SKM-1 (cell line): Measurements from ENCODE around the gene TMEM123.
"Not testable (repeated sequence)": the region's sequence is repeated elsewhere in the genome, so short reads cannot be mapped to it uniquely, and the experiment has no call there.

ENCODE experiments used
- DNase-seq: peaks from one replicate; lab custom pipeline; 2025; ENCODE audit not compliant: unreplicated experiment; lab: John Stamatoyannopoulos, UW

The TMEM123 gene

DNA sequence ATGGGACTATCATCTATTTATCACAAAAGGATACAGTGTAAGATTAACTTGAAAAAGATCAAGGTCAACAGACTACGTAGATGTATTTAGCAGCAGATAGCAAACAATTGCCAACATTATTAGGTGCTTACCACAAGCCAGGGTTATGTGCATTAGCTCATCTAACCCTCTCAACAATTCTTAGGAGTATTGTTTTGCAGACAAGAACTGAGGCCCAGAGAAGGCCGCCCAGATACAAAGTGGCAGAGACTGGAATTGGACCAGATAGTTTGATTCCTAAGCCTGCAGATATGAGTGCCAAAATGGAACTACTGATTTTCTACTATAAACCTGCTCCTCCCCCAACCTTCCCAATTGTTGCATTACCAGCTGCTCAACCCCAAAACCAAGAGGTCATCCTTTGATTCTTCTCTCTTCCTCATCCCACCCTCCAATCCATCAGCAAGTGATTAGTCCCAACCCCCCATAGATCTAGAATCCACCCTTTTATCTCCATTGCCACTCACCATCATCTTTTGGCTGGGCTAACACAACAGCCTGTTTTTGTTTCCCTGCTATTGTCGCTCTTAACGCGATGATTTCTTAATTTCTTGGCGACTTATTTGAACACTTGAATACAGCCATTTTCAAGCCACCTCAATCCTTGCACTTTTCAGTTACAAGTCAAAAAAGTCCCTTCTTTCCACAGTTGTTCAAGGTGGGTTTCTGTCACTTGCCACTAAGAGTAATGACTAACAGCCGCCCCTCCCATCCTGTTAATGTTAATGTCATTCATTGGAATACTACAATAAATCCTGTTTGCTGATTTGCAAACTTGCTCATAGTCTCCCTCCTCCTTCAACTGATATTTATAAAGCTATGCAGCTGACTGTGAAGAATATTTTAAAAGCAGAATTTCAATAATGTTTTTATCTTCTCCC is 2.7 kb downstream of the TMEM123 start:
- no peak for DNase-seq

DNA sequence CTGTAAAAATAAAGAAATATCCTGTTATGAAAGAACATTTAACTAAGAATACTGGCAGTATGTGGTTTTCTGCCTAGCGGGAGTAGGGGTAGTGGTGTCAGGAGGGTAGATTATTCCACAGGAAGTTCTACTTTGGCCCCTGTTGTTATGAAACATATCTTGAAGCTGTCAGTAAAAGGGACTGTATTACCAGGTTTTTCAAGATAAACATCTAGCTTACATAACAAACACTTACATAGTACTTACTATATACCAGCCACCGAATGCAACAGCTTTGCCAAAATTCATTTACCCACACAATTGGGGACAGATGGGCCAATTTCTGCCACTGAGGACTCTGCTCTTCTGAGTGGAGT is 3.7 kb downstream of the TMEM123 start:
- peak; percentile 54 for DNase-seq

DNA sequence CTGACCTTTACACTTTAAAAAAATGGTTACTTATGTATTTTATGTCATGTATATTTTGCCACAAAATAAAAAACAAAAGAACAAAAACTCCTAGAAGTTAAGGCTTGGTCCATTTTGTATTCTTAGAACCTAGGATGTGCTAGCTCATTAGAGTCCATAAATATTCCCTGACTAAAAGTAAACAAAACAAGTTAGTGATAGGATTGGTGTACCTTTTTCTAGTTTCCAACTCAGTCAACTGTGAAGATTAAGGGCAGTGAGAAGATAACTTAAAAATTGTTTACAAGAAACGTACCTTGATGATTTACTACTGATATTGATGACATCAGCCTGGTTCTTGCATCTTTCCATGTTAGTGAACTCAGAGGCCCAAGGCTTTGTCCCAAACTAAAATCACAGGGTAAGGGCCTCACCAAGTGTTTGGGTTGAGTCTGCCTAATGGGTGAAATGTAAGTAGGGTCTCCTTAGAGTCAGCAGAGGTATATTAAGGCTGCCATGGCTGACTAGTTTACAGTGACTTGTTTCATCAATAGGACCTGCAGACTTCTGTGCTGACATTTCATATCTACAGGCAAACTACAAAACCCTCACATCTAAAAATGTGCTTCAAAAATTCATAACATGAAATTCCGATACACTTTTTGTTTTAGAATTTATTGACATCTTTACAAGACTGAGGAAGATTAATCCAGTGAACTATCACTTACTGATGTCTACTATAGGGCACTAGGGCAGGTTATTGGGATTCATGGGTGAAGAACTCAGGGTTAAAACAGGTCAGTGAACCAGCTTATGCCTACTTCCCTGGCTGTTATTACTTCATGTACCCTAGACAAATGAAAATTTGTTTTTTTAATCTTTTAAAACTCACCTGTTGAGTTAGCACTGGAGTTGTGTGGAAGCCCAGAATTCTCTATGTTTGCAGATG is 4.4 kb downstream of the TMEM123 start:
- no peak for DNase-seq

DNA sequence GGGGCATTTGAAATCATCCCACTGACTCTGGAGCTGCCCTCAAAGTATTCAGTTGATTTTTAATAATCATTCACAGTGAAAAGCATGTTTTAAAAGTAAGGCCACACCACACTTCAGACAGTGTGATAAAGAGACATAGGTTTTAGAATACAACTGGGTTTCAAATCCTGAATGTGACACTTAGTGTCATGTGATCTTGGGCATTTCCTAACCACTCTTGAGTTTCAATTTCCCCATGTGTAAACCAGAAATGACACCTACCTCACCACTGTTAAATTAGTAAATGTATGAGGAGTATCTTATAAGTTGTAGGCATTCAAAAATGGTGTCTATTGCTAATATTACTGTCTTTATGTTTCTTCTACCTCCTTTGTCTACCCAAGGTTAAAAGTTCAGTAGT is 5.4 kb downstream of the TMEM123 start:
- DNase-seq: no peak

DNA sequence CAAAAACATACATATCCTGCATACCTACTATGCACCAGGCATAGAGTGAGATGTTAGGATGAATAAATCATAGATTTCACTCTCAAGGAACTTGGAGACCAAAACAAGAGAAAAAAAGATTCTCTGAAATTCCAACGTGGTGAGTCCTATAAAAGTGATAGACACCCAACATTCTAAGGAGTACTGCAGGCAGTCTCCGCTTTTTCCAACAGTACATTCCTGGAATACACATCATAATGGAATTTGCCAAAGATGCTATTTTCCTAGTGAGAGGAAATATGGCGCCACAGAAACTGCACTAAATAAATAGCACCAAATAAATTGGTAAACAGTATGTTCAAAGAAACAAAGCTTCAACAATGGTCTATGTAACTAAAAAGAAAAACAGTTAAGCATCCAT is 6.0 kb downstream of the TMEM123 start:
- no peak for DNase-seq

DNA sequence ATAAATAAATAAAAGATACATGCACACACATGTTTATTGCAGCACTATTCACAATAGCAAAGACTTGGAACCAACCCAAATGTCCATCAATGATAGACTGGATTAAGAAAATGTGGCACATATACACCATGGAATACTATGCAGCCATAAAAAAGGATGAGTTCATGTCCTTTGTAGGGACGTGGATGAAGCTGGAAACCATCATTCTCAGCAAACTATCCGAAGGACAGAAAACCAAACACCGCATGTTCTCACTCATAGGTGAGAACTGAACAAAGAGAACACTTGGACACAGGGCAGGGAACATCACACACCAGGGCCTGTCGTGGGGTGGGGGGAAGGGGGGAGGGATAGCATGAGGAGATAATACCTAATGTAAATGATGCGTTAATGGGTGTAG is 7.9 kb downstream of the TMEM123 start:
- not testable (repeated sequence) for DNase-seq

DNA sequence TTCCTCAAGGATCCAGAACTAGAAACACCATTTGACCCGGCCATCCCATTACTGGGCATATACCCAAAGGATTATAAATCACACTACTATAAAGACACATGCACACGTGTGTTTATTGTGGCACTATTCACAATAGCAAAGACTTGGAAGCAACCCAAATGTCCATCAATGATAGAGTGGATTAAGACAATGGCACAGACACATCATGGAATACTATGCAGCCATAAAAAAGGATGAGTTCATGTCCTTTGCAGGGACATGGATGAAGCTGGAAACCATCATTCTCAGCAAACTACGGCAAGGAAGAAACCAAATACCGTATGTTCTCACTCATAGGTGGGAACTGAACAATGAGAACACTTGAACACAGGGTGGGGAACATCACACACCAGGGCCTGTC is 8.4 kb downstream of the TMEM123 start:
- DNase-seq: not testable (repeated sequence)

DNA sequence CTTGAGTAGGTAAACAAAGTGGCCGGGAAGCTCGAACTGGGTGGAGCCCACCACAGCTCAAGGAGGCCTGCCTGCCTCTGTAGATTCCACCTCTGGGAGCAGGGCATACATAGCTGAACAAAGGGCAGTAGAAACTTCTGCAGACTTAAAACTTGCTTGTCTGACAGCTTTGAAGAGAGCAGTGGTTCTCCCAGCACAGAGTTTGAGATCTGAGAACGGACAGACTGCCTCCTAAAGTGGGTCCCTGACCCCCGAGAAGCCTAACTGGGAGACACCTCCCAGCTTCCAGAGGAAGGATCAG is 13.6 kb downstream of the TMEM123 start:
- DNase-seq: not testable (repeated sequence)

DNA sequence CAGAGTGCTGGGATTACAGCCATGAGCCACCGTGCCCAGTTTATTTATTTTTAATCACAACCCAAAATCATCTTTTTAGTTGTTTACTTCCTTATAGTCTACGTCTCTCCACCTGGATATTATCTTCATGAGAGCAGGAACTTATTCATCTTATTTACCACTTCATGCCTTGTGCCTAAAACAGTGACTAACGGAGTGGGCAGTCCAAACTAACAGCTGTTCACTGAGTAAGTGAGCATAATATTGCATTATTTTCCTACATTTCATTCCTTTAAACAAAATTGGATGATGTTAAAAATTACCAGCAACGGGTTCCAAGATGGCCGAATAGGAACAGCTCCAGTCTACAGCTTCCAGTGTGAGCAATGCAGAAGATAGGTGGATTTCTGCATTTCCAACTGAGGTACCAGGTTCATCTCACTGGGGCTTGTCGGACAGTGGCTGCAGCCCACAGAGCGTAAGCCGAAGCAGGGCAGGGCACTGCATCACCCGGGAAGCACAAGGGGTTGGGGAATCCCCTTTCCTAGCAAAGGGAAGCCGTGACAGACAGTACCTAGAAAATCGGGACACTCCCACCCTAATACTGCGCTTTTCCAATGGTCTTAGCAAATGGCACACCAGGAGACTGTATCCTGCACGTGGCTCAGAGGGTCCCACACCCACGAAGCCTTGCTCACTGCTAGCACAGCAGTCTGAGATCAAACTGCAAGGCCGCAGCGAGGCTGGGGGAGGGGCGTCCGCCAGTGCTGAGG is 14.1 kb downstream of the TMEM123 start:
- no peak for DNase-seq

DNA sequence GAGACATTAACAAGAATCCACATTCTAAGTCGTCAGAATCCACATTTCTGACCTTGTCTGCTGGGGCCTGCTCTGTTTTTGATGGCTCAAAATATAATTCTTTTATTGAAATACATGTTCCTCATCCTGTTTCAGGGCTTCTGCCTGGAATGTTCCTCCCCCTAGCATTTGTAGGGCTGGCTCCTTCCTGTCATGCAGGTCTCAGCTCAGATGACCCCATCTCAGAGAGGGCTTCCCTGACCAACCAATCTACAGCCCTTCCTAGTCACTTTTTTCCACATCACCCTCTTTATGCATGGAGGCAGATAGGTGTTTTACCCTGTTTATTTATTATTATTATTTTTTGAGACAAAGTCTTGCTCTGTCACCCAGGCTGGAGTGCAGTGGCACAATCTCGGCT is 14.8 kb downstream of the TMEM123 start:
- DNase-seq: no peak

DNA sequence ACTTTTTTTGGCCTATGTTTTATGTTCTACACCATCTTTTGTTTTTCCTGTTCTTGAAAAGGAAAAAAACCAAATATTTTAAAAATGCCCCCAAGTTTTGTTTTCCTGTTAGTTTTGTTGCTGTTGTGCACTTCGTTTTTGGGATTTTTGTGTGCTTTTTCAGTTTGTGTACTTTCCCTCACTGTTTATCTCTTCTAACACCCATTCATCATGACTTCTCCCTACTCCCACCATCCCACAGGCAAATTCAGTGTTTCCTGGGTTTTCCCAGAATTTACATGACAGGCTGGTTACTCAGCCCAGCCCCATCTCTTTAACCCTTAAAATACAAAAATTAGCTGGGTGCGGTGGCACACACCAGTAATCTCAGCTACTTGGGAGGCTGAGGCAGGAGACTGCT is 15.6 kb downstream of the TMEM123 start:
- DNase-seq: no peak

DNA sequence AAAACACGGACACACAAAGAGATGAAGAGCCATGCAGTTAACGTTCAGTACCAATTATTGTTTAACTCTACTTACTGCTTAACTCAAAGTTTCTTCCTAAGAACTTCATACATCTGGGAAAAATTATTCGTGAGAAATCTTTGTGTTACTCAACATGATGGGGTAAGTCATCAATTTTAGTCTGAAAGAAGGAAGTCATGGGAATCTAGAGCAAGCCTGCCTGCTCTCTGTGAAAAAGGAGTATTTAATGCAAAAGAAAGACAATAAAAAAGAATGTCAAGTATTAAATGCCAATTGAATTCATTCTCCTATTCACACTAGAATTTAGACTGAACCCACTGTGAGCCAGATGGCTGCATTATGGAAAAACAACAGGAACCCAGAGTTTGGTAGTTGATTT is 16.0 kb downstream of the TMEM123 start:
- no peak for DNase-seq

DNA sequence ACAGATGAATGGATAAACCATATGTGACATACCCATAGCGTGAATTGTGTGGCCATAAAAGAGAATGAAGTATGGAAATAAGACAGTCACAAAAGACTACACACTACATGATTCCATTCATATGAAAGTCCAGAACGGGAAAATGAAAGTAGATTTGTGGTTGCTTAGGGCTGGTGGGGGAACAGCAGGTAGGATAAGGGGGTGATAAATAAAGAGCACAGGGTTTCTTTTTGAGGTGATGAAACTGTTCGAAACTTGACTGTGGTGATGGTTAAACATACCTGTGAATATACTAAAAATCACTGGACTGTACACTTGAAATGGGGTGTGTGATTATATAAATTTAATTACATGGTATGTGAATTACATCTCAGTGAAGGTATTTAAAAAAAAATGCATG is 16.9 kb downstream of the TMEM123 start:
- no peak for DNase-seq

DNA sequence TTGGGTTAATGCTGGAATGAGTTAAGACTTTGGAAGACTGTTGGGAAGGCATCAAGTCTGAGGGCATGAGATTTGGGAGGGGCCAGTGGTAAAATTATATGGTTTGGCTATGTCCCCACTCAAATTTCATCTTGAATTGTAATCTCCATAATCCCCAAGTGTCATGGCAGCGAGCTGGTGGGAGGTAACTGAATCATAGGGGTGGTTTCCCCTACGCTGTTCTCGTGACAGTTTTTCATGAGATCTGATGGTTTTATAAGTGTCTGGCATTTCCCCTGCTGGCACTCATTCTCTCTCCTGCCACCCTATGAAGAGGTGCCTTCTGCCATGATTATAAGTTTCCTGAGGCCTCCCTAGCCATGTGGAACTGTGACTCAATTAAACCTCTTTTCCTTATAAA is 19.0 kb downstream of the TMEM123 start:
- not testable (repeated sequence) for DNase-seq

DNA sequence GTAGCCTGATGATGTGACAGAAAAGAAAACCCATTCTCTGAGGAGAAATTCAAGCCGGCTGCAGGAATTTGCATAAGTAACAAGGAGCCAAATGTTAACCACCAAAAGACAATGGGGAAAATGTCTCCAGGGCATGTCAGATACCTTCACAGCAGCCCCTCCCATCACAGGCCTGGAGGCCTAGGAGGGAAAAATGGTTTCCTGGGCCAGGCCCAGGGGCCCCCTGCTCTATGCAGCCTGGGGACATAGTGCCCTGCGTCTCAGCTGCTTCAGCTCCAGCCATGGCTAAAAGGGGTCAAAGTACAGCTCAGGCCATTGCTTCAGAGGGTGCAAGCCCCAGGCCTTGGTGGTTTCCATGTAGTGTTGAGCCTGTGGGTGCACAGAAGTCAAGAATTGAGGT is 20.0 kb downstream of the TMEM123 start:
- DNase-seq: not testable (repeated sequence)

DNA sequence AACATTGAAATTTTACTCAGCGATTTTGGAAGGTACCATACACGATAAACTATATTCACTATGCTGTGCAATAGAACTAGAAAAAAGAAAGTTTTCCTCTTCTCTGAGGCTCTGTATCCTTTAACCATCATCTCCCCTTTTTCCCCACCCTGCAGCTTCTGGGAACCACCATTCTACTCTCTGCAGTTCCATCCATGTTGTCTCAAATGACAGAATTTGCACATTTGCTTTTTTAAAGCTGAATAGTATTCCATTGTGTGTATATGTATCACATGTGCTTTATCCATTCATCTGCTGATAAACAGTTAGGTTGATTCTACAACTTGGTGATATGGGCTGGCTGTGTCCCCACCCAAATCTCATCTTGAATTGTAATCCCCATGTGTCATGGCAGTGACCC is 21.2 kb downstream of the TMEM123 start:
- no peak for DNase-seq

DNA sequence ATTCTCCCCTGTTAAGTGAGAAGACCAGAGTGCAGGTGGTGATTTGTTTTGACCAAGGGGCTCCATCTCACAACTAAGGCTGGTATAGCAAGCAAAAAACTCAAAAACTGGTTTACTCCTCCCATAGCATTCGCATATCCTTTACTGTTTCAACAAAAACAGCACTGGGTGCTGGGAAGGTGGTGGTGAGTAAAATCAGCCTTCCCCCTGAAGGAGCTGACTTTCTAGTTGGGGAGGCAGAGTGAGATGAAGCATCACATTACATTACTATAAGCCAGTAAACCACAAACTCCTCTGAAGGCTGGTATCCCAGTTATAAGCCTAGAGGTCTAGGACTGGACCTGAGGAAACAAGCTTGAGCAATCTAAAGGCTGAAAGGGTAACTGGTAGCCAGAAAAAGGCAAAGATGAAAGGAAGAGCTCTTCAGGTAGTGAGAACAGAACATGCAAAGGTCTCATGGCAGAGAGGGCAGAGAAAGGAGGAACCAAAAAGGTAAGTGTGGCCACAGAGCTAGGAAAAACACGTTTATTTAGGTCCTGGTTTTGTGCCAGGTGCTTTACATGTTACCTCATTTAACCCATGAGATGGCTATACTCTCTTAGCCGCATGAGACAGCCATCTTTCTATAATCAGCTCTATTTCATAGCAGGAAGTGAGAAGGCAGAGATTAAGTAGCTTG is 22.3 kb downstream of the TMEM123 start:
- no peak for DNase-seq

DNA sequence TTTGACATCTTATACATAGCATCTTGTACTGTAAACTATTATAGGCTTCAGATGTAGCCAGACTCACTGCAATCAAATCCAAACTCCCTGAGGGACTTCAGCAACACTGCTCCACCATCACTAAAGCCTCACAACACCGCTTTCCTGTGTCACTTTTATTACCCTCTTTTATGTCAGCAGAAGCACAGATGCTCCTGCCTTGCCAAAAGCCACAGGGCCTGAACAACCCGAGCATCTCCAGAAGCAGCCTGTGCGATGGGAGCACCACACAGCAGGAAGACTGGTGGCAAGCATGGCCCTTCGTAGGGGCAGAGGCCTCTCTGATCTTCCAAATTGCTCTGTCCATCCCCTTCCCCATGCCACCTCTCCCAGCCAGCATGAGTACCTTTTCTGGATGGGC is 22.9 kb downstream of the TMEM123 start:
- no peak for DNase-seq

DNA sequence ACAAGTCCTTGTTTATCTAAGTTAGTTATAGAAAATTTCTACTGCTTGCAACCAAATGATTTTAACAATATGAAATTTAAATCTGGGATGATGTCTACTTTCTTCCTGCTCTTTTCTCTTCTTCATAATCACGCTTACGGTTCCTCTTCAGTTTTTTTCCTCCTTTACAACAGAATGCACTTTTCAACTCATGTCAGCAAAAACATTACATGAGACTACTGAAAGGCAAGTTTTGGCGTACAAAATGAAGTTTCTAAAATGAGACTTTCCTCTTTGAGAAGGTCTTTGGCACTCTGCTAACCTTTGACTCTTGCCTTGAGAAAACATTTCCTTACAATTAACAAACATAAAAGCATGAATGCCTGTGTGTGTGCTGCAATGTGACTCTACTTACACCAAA is 23.3 kb downstream of the TMEM123 start:
- no peak for DNase-seq

DNA sequence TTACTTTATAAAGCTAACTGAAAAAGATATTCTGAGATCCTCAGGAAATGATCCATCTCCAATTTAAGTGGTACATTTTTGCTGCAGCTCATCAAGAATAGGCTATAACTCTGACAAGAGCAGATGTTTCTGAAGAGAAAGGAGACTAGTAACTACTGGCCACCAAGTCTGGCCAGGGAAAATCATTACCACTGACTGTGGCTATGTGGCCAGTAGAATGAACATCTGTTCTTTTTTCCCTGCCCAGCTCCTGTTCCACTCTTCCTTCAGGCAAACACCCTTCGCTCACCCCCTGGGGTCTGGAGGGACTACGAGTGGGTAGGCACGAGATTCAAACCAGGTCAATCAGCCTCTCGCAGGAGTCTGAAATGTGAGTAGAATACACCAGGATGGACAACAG is 23.9 kb downstream of the TMEM123 start:
- DNase-seq: no peak

DNA sequence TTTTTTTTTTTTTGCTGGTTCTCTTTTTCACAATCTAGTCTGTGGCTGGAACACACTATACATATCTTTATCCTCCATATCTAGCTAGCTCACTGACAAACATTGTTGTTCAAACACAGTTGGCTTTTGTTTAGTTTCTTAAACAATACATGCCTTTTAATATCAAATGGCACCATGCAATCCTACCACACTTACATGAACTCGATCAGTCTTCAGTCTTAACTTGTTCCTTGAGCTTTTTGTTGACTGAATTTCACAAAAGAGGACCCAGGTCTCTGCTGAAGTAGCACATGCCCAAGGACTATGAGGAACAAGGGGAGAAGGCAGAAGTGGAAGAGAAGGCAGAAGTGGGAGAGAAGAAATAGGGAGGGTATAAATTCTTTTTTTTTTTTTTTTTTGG is 25.5 kb downstream of the TMEM123 start:
- DNase-seq: no peak
